MM.1S (cell line): ENCODE results near the gene BCL11A.

ENCODE experiments used
- EZH2 ChIP-seq: fragments of 300-600 bp; sonication (generic); optimal IDR thresholded peaks from 2 replicates; pipeline ENCODE3; 2017; ENCODE audit warnings: low read depth, mild to moderate bottlenecking, antibody characterized with exemption, low read length, mixed read lengths
- EZH2phosphoT487 ChIP-seq: fragments of 300-600 bp; sonication (generic); IDR thresholded peaks from 2 replicates; pipeline ENCODE4 v1.6.1; 2018; ENCODE audit warnings: antibody characterized with exemption, low read length
- TF ChIP-seq, protein P1 (sequence below): fragments of 300-600 bp; sonication (generic); IDR thresholded peaks from 2 replicates; pipeline ENCODE4 v1.5.1; 2016; ENCODE audit warnings: antibody characterized with exemption, low read length, mixed read lengths

DNA sequence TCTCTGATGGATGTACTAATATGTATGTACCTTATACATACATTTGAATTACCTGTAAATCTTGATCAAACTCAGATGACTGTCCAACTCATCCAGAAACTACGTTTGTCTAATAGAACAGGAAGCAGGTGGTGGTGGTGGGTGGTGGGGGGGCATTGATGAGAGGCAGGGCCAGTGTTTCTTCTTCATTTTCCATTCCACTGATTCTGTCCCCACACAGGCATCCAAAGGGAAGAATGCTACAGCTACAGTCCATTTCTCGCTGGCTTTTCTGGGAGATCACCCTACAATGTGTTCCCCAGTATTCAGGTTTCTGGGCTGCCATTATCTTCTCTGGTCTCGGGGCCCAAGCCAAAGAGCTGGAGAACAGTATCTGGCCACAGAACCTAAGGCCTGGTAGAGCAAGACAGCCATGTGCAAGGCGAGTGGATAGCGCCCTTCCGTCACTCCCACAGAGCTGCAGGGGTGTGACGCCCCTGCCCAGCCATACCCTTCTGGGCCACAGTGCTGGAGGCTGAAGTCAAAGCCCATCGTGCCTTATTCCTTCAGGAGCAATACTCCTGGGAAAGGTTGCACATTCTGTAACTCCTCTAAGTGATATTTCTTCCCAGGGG is 54.5 kb downstream of the BCL11A start:
- TF ChIP-seq EZH2 (no peak), EZH2phosphoT487 (no peak)
- TF ChIP-seq, protein P1, sequence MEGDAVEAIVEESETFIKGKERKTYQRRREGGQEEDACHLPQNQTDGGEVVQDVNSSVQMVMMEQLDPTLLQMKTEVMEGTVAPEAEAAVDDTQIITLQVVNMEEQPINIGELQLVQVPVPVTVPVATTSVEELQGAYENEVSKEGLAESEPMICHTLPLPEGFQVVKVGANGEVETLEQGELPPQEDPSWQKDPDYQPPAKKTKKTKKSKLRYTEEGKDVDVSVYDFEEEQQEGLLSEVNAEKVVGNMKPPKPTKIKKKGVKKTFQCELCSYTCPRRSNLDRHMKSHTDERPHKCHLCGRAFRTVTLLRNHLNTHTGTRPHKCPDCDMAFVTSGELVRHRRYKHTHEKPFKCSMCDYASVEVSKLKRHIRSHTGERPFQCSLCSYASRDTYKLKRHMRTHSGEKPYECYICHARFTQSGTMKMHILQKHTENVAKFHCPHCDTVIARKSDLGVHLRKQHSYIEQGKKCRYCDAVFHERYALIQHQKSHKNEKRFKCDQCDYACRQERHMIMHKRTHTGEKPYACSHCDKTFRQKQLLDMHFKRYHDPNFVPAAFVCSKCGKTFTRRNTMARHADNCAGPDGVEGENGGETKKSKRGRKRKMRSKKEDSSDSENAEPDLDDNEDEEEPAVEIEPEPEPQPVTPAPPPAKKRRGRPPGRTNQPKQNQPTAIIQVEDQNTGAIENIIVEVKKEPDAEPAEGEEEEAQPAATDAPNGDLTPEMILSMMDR: no peak
